Adipocyte (in vitro differentiated cells): ENCODE data around the gene PICK1.

Experiments used
- DNase-seq: peaks from one replicate; pipeline ENCODE4 v3.0.0-alpha.2; 2015; ENCODE audit warnings: low read depth
- H3K27me3 ChIP-seq: replicated peaks from 2 replicates; pipeline ENCODE4 v1.7.0; 2013; ENCODE audit warnings: mild to moderate bottlenecking, low read length, moderate library complexity; ENCODE audit not compliant: control insufficient read depth, insufficient read depth
- H3K36me3 ChIP-seq: 2 replicates; pipeline ENCODE4 v1.7.0; 2013; ENCODE audit warnings: low read length, mild to moderate bottlenecking, moderate library complexity; ENCODE audit not compliant: control insufficient read depth, insufficient read depth, severe bottlenecking
- H3K4me1 ChIP-seq: 2 replicates; pipeline ENCODE4 v1.7.0; 2013; ENCODE audit warnings: mild to moderate bottlenecking, low read length, moderate library complexity; ENCODE audit not compliant: control insufficient read depth, insufficient read depth
- H3K4me3 ChIP-seq: 2 replicates; pipeline ENCODE4 v1.7.0; 2013; ENCODE audit warnings: mild to moderate bottlenecking, low read length, moderate library complexity
- H3K9ac ChIP-seq: 2 replicates; pipeline ENCODE4 v1.7.0; 2013; ENCODE audit warnings: mild to moderate bottlenecking, low read length, moderate library complexity
- H3K9me3 ChIP-seq: 2 replicates; pipeline ENCODE4 v1.7.0; 2013; ENCODE audit warnings: mild to moderate bottlenecking, low read length, moderate library complexity; ENCODE audit not compliant: control insufficient read depth

The PICK1 gene

GRCh38 chr22:38056969-38057891 is at the start of gene PICK1:
Gene PICK1 (plus strand): TSS chr22:38057404. CDS start chr22:38057810, 406 bp downstream.
- peak within 1 kb of the TSS; percentile 88 for H3K4me3 ChIP-seq
- no peaks in the 10 kb centered on the region for H3K27me3 ChIP-seq
- H3K9me3 ChIP-seq, result no peaks in the 10 kb centered on the region
- no peaks in the 10 kb centered on the region for H3K36me3 ChIP-seq
- H3K9ac ChIP-seq, result peak within 1 kb of the TSS; percentile 73
- H3K4me1 ChIP-seq, result peaks cover 5% of the 10 kb centered on the region
- peak; percentile 95 for DNase-seq

- Histone ChIP-seq H3K4me1 (no peaks in the 10 kb centered on the region), H3K27me3 (no peaks in the 10 kb centered on the region), H3K4me3 (no peak overlapping the region), H3K9me3 (no peaks in the 10 kb centered on the region), H3K36me3 (no peaks in the 10 kb centered on the region), H3K9ac (no peak overlapping the region)
- no peak for DNase-seq
Observed at GRCh38 chr22:38009000-38009806, 48.0 kb upstream of the PICK1 start.

DNA sequence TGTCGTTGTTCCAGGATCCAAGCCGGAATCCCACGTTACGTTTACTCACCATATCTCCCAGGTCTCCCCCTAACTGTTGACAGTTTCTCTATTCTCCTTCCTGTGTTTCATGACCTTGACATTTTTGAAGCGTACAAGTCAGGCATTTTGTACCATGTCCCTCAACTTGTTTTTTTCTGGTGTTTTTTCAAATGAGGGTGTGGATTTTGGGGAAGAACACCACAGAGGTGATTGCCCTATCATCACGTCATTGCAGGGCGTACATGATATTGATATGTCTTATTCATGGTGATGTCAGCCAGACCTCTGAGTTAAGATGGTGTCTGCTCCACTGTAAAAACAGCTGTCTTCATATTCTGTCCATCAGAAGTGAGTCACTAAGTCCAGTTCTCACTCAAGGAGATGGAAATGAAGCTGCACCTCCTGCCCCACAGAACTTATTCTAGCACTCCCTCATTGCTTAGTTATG is 44.6 kb upstream of the PICK1 start:
- Histone ChIP-seq H3K9ac (no peak overlapping the region), H3K36me3 (no peaks in the 10 kb centered on the region), H3K27me3 (no peaks in the 10 kb centered on the region), H3K4me1 (peaks cover 9% of the 10 kb centered on the region), H3K9me3 (no peaks in the 10 kb centered on the region), H3K4me3 (no peak overlapping the region)
- no peak for DNase-seq

DNA sequence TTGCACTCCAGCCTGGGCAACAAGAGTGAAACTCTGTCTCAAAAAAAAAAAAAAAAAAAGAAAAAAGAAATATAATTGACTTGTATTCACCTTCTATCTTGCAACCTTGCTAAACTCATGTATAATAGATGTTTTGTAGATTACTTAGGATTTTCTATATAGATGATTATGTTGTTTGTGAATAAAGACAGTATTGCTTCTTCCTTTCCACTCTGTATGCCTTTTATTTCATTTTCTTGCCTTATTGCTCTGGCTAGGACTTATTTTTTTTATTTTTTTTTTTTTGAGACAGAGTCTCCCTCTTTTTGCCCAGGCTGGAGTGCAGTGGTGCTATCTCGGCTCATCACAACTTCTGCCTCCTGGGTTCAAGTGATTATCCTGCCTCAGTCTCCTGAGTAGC is 43.1 kb upstream of the PICK1 start:
- no peak overlapping the region for H3K9ac ChIP-seq
- H3K4me3 ChIP-seq, result no peak overlapping the region
- no peaks in the 10 kb centered on the region for H3K9me3 ChIP-seq
- H3K4me1 ChIP-seq, result peaks cover 12% of the 10 kb centered on the region
- no peak for DNase-seq
- H3K36me3 ChIP-seq, result no peaks in the 10 kb centered on the region
- no peaks in the 10 kb centered on the region for H3K27me3 ChIP-seq

GRCh38 chr22:38016182-38017151 is 40.7 kb upstream of the PICK1 start:
- Histone ChIP-seq H3K36me3 (no peaks in the 10 kb centered on the region), H3K27me3 (no peaks in the 10 kb centered on the region), H3K9me3 (no peaks in the 10 kb centered on the region), H3K4me1 (peaks cover 12% of the 10 kb centered on the region), H3K4me3 (no peak overlapping the region), H3K9ac (no peak overlapping the region)
- DNase-seq, result no peak

DNA sequence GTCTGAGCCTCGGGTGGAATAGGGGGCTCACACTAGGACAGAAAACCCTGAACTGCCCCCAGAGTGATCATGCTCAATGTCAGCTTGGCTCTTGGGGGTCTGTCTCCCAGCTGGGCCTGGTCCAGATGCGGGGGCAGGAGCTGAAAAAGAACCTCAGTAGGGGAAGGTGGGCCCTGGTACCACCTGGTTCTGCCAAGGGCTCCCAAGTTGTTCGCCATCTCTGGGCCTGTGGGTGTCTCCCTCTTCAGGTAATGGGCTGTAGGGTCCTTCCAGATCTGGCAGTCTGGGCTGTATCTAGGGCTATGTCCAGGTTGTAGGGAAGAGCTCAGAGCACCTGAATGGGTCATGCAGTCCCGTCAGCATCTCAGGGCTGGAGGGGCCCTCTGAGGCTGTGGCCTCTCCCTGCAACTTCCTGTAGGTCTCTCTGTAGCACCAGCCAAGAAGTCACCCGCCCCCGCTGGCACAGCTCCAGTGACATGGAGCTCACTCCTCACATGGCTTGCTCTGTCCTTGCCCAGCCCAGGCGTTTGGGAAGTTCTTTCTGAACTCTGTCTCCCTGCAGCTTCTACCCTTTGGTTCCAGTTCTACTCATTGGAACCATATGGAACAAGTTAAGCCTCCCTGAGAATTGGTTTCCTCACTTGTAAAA is 39.8 kb upstream of the PICK1 start:
- peak; percentile 54 for DNase-seq

DNA sequence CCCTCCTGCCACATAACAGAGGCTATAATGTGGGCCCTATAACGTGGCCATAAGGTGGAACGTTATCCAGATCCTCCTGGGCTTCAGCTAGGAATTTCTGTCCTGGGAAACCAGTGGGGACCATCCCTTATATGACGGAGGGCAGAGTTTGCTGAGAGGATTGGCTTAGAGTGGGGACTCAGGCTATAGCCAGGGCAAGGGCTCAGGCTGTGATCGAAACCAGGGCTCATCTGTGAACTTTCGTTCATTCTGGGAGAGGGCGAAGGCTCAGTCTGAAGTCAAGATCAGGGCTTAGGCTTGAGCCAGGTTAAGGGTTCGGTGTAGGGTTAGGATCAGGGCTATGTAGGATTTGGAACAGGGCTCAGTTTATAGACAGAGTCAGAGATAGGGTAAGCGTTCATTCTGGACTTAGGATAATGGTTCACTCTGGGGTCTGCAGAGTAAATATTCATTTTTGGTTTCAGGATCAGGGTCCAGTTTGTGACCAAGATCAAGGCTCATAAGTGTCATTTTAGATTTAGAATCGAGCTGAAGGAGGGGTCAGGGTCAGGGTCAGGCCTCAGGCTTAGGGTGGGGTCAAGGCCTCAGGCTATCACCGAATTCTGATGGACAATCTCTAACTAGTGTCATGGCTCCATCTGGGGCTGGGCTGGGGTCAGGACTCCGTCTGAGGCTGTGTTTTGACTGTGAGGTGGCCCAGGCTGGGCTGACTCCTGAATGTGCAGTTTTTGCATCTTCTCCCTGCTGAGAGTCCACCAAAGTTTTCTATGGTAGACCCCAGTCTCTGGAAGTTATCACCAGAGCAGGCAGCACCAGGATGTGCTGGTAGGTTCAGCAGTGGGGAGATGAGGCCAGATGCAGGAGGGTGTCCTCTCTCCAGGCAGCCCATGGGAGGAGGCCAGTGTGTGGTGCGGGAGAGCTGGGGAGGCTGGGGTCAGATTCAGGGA is 39.0 kb upstream of the PICK1 start:
- H3K4me1 ChIP-seq, result peaks cover 12% of the 10 kb centered on the region
- H3K4me3 ChIP-seq, result no peak overlapping the region
- no peaks in the 10 kb centered on the region for H3K9me3 ChIP-seq
- no peaks in the 10 kb centered on the region for H3K27me3 ChIP-seq
- no peak overlapping the region for H3K9ac ChIP-seq
- no peak for DNase-seq
- no peaks in the 10 kb centered on the region for H3K36me3 ChIP-seq

More for the DNA sequence above, 39.8 kb upstream of the PICK1 start:
- Histone ChIP-seq H3K9me3 (no peaks in the 10 kb centered on the region), H3K4me3 (no peak overlapping the region), H3K27me3 (no peaks in the 10 kb centered on the region), H3K4me1 (peaks cover 12% of the 10 kb centered on the region), H3K9ac (no peak overlapping the region), H3K36me3 (no peaks in the 10 kb centered on the region)

- no peak for DNase-seq
- Histone ChIP-seq H3K27me3 (no peaks in the 10 kb centered on the region), H3K9ac (no peak overlapping the region), H3K9me3 (no peaks in the 10 kb centered on the region), H3K4me1 (peaks cover 12% of the 10 kb centered on the region), H3K4me3 (no peak overlapping the region), H3K36me3 (no peaks in the 10 kb centered on the region)
Observed at GRCh38 chr22:38018938-38019827, 38.0 kb upstream of the PICK1 start.

- peaks cover 11% of the 10 kb centered on the region for H3K27me3 ChIP-seq
- no peaks in the 10 kb centered on the region for H3K36me3 ChIP-seq
- H3K9me3 ChIP-seq, result no peaks in the 10 kb centered on the region
- no peak for DNase-seq
- H3K4me3 ChIP-seq, result no peak overlapping the region
- no peak overlapping the region for H3K9ac ChIP-seq
- peaks cover 12% of the 10 kb centered on the region for H3K4me1 ChIP-seq
Observed at GRCh38 chr22:38021206-38021605, 36.0 kb upstream of the PICK1 start.
